ENCODE measurements around the gene SLC7A14. TPM values are rescaled to one million over a fixed set of nuclear protein-coding genes. Genes with fewer than 3 reads are reported as not detected.

Gene SLC7A14
- total and polyA plus RNA-seq, 8 donors = 0.09 to 1.9 (median 0.20) TPM

GRCh38 chr3:170605490-170605889, 19.6 kb upstream of the SLC7A14 start:
- ATAC-seq = no peak
- H3K4me1 ChIP-seq = no peaks in the 10 kb centered on the region
- no peak for DNase-seq
- FAIRE-seq = no peak
- no peak for TF ChIP-seq CTCF (IDR thresholded peaks at IDR 0.05)
- H3K27me3 ChIP-seq = no peaks in the 10 kb centered on the region
- intact Hi-C loops (cut with DNase I) = no loop called here
- H3K4me3 ChIP-seq = no peak overlapping the region
- H3K36me3 ChIP-seq = no peaks in the 10 kb centered on the region
- H3K27ac ChIP-seq = no peak overlapping the region
- H3K9me3 ChIP-seq = no peaks in the 10 kb centered on the region

DNA sequence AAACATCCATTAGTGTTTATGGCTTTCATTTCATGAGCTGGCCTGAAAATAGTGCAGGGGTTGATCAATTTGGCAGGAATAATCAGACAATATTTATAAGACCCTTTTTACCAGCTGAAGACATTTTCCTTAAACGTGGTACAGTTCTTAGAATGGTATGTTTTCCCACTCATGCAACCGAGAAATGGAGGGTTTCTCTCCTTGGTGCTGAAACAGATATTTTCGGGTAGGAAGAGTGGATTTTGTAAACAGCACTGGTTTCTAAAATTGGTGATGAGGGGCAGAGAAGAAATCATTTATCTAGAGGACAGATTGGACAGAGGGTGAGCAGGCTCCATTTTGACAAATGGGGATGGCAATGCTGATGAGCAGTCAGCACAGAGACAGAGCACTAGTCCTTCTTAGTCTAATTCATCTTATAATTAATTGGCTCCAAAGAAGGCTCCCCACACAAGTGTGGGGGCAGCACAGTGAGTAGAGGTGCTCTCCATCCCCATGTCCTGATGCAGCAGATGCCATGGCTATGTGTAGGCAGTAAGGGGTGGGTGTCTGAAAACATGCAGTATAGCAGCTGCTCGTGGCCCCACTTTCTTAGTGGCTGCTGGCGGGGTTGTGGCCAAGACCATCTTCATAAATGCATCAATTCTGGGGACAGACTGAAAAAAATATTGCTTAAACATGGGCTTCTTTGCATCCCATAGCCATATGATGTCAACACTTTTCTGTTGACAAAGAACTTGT, 18.1 kb upstream of the SLC7A14 start:
- FAIRE-seq (no peak), ATAC-seq (no peak), DNase-seq (no peak)
- intact Hi-C loops (cut with DNase I) = no loop called here
- Histone ChIP-seq H3K4me3 (no peak overlapping the region), H3K27ac (no peak overlapping the region), H3K9me3 (no peaks in the 10 kb centered on the region), H3K4me1 (no peaks in the 10 kb centered on the region), H3K36me3 (no peaks in the 10 kb centered on the region), H3K27me3 (no peaks in the 10 kb centered on the region)
- TF ChIP-seq CTCF (IDR thresholded peaks at IDR 0.05) = no peak
- 40 to 46% methylated on average over 5 of the region's 5 CpGs for WGBS, 2 donors

DNA sequence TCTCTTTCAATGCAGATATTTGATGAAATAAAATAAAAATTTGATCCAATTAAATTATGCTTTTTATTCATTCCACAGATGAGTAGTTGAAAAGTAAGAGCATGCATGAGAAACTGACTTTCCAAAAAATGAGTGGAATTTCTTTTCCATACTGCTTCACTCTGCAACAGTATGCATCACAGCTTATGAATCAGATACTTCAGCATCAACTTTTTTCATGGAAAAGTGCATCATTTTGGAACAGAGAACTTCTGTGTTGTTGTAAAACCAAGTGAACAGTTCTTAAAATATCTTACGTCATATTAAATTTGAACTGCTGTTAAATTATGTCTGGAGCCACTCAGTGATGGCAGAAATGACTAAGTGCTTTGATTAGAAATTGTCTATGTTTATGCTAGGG, 16.7 kb upstream of the SLC7A14 start:
- ATAC-seq = no peak
- no peak for DNase-seq
- intact Hi-C loops (cut with DNase I) = no loop called here
- Histone ChIP-seq H3K27me3 (no peaks in the 10 kb centered on the region), H3K4me3 (no peak overlapping the region), H3K27ac (no peak overlapping the region), H3K9me3 (no peaks in the 10 kb centered on the region), H3K36me3 (no peaks in the 10 kb centered on the region), H3K4me1 (no peaks in the 10 kb centered on the region)
- WGBS, 2 donors = 93 to 96% methylated on average over 1 of the region's 1 CpG
- FAIRE-seq = no peak
- no peak for TF ChIP-seq CTCF (IDR thresholded peaks at IDR 0.05)

DNA sequence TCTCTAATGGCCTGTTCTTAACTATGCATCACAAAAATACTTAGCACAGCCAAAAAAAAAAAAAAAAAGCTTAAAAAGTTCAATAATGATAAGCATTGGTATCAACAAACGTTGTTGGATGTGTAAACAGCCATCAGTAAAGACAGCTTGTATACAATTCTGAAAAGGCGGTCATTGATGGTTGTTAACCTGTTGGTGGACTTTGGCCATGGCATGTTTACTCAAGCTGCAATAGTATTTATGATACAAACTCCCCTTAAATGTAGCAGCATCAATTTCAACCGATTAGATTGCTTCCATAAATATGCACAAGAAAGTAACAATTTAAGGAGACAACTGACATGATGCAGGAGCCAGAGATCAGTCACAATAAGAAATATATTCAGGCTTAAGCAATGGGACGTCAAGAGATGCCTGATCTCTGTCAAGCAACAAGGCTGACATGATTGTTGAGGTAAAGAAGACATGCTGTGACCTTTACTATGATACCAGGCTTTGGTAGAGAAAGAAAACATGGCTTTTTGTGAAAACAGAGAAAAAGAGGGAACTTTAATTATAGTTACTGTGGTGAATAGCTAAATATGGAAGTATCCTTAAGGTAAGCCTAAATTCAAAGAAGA, 14.2 kb upstream of the SLC7A14 start:
- FAIRE-seq = no peak
- 18 to 23% methylated on average over 4 of the region's 4 CpGs for WGBS, 2 donors
- intact Hi-C loops (cut with DNase I) = no loop called here
- Histone ChIP-seq H3K4me1 (no peaks in the 10 kb centered on the region), H3K9me3 (no peaks in the 10 kb centered on the region), H3K27me3 (no peaks in the 10 kb centered on the region), H3K27ac (no peak overlapping the region), H3K36me3 (no peaks in the 10 kb centered on the region), H3K4me3 (no peak overlapping the region)
- no peak for DNase-seq
- no peak for TF ChIP-seq CTCF (IDR thresholded peaks at IDR 0.05)
- no peak for ATAC-seq

GRCh38 chr3:170599091-170599490, 13.2 kb upstream of the SLC7A14 start:
- ATAC-seq (no peak), DNase-seq (no peak), FAIRE-seq (no peak)
- no peaks in the 10 kb centered on the region for H3K9me3 ChIP-seq
- no peaks in the 10 kb centered on the region for H3K27me3 ChIP-seq
- no peaks in the 10 kb centered on the region for H3K4me1 ChIP-seq
- no peak overlapping the region for H3K4me3 ChIP-seq
- 21 to 35% methylated on average over 1 of the region's 1 CpG for WGBS, 2 donors
- intact Hi-C loops (cut with DNase I) = no loop called here
- no peak for TF ChIP-seq CTCF (IDR thresholded peaks at IDR 0.05)
- H3K27ac ChIP-seq = no peak overlapping the region
- no peaks in the 10 kb centered on the region for H3K36me3 ChIP-seq

All from pancreas (tissue), 10 donors.